Measurements from ENCODE around the gene PDE9A. TPM values are rescaled to one million over a fixed set of nuclear protein-coding genes. Genes with fewer than 3 reads are reported as not detected.

Gene PDE9A
- total RNA-seq, 4 donors from 2014 or later, result 26.7 to 30.6 (median 28.7) TPM

DNA sequence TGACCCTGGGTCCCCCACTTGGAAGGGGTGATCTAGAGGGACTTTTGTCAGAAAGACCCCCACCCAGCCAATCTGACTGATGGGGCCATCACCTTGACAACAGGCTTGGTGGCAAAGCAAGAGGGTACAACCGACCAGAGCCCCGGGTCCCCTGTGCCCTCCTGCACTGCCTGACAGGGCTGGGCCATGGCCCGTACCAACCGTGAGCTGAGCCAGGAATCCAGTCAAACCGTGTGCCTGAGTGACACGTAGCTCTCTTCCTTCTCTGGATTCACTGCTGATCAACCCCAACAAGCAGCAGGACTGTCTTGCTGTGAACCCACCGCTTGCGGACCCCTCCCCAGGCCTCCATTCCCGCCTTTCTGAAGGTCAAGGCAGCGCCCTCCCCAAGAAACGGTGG lies 27.0 kb downstream of the PDE9A start:
- no peak for DNase-seq (ENCODE audit: low spot score in 2 of 2)

DNA sequence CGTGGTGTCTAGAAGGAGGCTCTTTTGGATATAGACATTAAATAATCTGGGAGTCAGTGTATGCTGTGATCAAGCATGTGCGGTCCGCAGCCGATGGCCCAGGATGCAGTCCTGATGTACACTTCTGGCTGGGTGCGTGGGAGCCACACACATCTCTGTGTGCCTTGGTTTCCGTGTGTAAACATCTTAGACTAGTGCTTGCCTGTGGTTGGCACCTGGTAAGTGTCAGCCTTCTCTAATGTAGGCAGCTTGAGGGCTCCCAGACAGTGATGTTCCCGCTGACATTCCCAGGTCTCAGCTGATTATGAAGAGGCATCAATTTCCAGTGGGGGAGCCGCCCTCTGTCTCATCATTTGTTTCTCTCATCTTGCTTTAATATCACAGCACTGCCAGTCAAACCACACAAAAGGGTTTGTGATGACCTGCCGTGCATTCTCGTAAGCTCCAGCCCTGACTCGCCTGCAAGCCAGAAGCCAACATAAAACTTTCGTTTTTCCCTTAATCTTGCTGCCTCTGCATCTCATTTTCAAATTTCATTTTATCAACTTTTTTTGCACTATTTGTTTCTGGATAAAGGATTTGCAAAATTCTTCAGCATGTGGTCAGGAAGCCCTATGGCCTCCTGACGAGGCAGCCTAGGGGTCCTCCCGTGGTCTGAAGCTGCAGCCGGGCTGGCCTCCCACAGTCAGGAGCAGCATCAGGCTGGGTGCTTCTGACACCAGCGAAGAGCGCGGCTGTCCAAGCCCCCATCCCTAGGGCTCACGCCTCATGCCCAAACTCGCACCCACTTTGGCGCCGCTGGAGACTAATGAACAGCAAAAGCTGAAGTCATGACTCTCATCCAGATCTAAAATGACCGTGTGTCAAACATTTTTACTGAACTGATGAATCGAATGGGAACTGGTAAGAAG lies 28.1 kb downstream of the PDE9A start:
- 85 to 90% methylated on average over 22 to 24 of the region's 24 CpGs for WGBS, 2 donors
- no peak for DNase-seq (ENCODE audit: low spot score in 2 of 2)
- TF ChIP-seq EP300 (IDR thresholded peaks at IDR 0.05) (no peak), POLR2A (IDR thresholded peaks at IDR 0.05) (no peak)
- TF ChIP-seq, protein P1, sequence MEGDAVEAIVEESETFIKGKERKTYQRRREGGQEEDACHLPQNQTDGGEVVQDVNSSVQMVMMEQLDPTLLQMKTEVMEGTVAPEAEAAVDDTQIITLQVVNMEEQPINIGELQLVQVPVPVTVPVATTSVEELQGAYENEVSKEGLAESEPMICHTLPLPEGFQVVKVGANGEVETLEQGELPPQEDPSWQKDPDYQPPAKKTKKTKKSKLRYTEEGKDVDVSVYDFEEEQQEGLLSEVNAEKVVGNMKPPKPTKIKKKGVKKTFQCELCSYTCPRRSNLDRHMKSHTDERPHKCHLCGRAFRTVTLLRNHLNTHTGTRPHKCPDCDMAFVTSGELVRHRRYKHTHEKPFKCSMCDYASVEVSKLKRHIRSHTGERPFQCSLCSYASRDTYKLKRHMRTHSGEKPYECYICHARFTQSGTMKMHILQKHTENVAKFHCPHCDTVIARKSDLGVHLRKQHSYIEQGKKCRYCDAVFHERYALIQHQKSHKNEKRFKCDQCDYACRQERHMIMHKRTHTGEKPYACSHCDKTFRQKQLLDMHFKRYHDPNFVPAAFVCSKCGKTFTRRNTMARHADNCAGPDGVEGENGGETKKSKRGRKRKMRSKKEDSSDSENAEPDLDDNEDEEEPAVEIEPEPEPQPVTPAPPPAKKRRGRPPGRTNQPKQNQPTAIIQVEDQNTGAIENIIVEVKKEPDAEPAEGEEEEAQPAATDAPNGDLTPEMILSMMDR (IDR thresholded peaks at IDR 0.05), result no peak

More for the DNA sequence above, 27.0 kb downstream of the PDE9A start:
- Histone ChIP-seq H3K27me3 (no peaks in the 10 kb centered on the region), H3K36me3 (peaks cover 0 to 10% (median 0%) of the 10 kb centered on the region in 3 donors), H3K9me3 (no peaks in the 10 kb centered on the region), H3K4me3 (no peak overlapping the region), H3K27ac (no peak overlapping the region), H3K4me1 (peaks cover 0 to 31% (median 21%) of the 10 kb centered on the region in 4 donors)
- TF ChIP-seq, protein P1 (IDR thresholded peaks at IDR 0.05), result no peak
- WGBS, 2 donors, result 93 to 94% methylated on average over 8 to 10 of the region's 11 CpGs

DNA sequence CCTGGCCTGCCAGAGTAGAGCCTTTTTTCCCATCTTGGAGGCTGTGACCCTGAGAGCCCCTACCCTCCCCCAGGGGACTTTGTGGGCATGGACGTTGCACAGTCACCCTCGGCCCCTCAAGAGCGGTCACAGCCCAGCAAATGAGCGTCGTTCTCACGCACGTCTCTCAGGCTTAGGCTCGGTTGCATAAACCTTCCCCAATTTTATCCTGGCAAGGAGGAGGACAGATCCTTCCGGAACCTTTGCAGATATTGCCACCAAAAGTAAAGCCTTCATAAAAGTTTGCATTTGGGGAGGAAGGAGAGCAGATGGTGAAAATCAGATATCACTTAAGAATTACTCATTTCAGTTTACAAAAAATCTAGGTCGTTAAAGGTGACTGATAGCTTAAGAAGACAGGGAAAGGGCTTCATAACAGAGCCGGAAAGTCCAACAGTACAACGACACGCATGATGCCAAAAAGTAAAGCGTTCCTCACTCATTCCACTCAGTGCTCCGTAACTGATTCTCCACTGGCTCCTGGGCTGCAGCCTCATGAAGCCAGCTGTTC lies 29.3 kb downstream of the PDE9A start:
- H3K4me1 ChIP-seq, result peaks cover 0 to 23% (median 17%) of the 10 kb centered on the region in 4 donors
- WGBS, 2 donors, result 86 to 87% methylated on average over 15 of the region's 15 CpGs
- H3K36me3 ChIP-seq, result peaks cover 0 to 30% (median 4%) of the 10 kb centered on the region in 3 donors
- no peaks in the 10 kb centered on the region for H3K27me3 ChIP-seq
- DNase-seq (ENCODE audit: low spot score in 2 of 2), result no peak
- TF ChIP-seq, protein P1 (IDR thresholded peaks at IDR 0.05), result no peak
- TF ChIP-seq POLR2A (IDR thresholded peaks at IDR 0.05) (no peak), EP300 (IDR thresholded peaks at IDR 0.05) (no peak)
- no peak overlapping the region for H3K27ac ChIP-seq
- H3K4me3 ChIP-seq, result no peak overlapping the region
- H3K9me3 ChIP-seq, result no peaks in the 10 kb centered on the region

More for the DNA sequence above, 28.1 kb downstream of the PDE9A start:
- no peaks in the 10 kb centered on the region for H3K27me3 ChIP-seq
- no peaks in the 10 kb centered on the region for H3K9me3 ChIP-seq
- H3K36me3 ChIP-seq, result peaks cover 0 to 20% (median 4%) of the 10 kb centered on the region in 3 donors
- H3K27ac ChIP-seq, result no peak overlapping the region
- no peak overlapping the region for H3K4me3 ChIP-seq
- peaks cover 0 to 30% (median 21%) of the 10 kb centered on the region in 4 donors for H3K4me1 ChIP-seq

DNA sequence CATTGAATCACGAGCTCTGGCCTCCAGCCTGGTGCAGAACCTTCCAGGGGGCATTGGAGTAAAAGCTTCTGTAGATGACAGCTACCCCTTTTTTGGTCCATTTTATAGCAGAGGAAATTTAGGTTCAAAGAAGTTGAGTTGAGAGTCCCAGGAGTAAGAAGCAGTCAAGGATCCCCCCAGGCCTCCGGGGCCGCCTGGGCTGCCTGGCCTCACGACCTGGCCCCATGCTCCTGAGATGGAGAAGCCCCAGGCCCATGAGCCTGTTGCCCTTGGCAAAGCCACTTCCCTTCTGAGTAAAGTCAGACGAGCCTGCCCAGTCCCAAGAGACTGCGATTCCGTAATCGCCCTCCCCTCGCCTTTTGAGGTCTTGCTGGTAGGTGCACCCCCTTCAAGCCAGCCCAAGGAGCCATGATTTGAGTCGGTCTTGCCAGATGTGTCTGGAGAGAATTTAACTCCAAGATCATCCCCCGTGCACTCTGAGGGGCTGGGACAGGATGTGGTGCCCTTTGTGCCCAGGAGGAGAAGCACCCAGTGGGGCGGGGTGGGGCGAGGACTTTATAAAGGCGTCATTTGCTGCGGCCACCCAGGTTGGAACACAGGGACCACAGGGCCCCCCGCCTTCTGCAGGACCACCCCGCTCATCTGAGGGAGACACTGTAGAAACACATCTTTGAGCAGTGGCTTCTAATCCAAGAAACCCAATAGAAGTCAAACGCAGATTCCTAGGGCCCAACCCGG lies 30.1 kb downstream of the PDE9A start:
- Histone ChIP-seq H3K4me1 (peaks cover 0 to 16% (median 10%) of the 10 kb centered on the region in 4 donors), H3K36me3 (peaks cover 0 to 37% (median 4%) of the 10 kb centered on the region in 3 donors), H3K4me3 (no peak overlapping the region), H3K27ac (peak overlapping the region in 1 of 4 donors; percentile 20), H3K27me3 (no peaks in the 10 kb centered on the region), H3K9me3 (no peaks in the 10 kb centered on the region)
- TF ChIP-seq, protein P1 (IDR thresholded peaks at IDR 0.05), result no peak
- TF ChIP-seq EP300 (IDR thresholded peaks at IDR 0.05), result no peak
- TF ChIP-seq POLR2A (IDR thresholded peaks at IDR 0.05), result no peak
- 87 to 90% methylated on average over 19 of the region's 19 CpGs for WGBS, 2 donors
- no peak for DNase-seq (ENCODE audit: low spot score in 2 of 2)
